ENCODE measurements around the gene ZCWPW1.
"Not testable (repeated sequence)": the region's sequence is repeated elsewhere in the genome, so short reads cannot be mapped to it uniquely, and the experiment has no call there.

The ZCWPW1 gene

DNA sequence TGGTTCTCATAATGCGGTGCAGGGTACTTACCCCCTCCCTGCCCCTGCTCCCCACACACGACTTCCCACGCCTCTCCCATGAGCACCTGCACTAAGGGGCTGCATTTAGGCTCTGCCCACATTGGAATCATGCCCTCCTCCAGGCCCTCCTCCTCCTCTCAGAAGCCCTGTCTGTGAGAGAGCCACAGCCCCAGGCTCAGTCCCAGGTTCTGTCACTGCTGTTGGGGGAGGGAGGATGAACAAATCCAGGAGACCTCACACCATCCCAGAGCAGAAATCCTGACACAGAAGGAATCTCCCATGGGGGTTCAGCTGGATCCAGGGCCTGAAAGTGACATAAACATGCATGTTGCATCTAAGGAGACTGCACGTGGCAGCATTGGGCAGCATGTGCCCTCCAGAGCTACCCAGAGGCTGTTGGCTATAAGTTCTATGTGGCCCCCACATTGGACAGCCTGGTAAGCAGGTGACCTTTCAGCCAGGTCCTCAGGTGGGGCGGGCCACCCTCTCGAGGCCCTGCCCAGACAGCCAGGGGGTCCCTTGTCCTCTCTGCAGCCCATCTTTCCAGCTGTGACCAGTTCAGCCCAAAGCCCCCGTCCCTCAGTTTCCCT, 56.8 kb downstream of the ZCWPW1 start:
- DNase-seq = no peak

DNA sequence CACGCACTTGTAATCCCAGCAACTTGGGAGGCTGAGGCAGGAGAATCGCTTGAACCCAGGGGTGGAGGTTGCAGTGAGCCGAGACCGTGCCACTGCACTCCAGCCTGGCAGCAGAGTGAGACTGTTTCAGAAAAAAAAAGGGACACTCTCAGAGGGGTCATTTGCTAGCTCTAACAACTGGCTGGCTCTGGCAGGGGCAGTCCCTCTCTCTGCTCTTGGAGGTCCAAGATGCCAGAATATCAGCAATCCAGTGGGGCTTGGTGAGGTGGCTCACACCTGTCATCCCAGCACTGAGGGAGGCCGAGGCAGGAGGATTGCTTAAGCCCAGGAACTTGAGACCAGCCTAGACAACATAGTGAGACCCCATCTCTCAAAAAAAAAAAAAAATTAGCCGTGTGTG, 57.8 kb downstream of the ZCWPW1 start:
- DNase-seq = no peak

DNA sequence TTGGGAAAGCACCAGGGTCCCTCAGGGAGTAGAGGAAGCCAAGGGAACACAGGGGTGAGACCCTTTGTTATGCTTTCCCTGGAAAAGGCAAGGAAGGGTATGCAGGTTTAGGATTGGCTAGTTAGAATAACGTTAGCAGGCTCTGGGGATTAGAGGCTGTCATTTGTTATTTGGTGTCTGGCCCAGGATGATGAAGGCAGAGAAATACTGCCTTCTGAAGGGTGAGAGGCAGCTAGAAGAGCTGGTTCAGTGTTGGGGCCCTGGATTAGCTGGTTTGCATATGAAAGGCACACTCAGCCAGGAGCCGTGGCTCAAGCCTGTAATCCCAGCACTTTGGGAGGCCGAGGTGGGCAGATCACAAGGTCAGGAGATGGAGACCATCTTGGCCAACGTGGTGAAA, 58.2 kb downstream of the ZCWPW1 start:
- no peak for DNase-seq

DNA sequence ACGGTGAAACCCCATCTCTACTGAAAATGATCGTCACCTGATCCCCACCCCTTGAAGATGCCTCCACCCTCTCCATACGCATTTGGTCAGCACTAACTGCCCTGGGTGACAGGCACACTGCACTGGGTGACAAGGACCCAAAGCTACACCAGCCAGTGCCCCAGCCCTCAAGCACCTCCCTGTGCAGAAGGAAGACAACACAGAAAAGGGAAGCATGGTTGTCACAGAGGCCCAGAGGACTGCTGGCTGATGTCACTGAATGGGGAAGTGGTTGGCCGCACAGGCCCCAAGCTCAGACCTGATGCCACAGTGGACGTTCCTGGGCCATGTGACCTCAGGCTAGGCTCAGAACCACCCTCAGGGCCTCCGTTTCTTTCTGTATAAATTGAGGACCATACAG, 59.4 kb downstream of the ZCWPW1 start:
- DNase-seq = peak; percentile 10

DNA sequence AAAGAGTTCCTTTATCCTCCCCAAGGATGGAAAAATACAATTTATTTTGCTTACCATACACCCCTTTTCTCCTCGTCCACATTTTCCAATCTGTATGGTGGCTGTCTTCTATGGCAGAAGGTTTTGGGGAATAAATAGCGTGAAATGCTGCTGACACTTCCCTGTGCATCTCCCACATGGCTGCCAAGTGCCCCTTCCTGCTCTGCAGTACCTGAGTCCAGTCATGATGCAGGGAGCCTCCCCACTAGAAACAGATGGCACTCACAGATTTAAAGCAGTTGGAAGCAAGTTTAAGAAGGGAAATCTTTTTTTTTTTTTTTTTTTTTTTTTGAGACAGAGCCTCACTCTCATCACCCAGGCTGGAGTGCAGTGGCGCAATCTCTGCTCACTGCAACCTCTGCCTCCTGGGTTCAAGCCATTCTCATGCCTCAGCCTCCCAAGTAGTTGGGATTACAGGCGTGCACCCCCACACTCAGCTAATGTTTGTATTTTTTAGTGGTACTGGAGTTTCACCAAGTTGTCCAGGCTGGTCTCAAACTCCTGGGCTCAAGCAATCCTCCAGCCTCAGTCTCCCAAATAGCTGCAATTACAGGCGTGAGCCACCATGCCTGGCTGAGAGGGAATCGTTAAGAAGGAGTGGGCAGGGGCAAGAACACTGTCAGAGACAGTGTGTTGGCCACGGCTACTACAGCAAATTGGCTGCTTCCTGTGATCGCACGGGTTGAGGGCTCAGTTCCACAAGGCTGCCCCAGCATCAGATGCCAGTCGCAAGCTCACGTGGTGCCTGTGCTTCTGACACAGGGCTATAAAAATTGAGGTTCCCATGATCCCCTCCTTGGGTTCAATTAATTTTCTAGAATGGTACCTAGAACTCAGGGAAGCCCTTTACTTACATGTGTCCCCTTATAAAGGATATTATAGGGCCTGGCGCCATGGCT, 60.6 kb downstream of the ZCWPW1 start:
- no peak for DNase-seq

DNA sequence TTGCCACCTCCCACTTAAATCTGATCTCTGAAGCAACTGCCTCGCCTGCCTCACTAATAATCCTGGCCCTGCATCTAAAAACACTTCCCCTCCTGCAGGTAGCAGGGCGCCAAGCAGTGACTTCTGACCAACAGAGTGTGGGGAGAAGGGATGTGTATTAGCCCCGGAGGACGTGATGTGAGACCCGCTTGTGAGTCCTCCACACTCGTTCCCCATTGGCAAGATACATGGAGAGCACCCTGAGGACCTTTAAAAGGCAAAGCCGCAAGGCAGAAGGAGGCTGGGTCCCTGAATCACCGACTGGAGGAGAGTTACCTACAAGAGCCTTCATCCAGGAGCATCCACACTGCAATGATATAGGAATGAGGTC, 61.3 kb downstream of the ZCWPW1 start:
- DNase-seq = no peak

DNA sequence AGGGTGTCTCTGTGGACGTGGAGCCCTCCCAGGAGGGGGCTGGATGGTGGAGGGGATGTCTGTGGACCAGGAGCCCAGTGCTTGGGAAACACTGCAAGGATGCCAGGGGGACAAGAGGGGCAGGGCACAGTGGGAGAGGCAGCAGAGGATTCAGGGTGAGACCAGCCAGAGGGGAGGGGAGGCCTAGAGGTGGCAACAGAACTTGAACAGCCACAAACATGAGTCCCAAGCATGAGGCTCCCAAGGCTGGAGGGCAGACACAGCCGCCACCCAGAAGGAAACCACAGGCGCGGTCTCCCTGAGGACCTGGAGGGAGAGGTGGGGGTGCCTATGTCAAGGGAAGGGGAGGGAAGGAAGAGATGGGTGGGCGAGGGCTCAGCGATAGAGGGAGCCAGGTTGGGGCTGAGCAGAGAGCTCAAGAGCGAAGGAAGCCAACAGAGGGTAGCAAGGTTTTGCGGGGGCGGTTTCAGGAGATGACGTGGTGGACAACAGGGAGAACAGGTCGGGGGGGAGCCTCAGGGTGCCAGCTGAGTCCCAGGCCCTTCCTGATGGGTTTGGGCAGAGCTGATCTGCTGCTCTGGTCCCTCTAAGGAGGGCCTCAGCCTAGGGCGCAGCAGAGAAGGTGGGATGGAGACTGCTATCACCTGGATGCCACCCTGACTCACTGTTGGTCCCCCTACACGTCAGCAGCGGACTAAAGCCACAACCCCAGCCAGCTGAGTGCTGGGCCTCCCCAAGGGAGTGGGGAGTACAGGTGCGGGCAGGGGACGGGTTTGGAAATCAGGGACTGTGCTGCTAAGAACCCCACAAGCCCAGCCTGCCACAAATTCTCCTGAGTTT, 61.9 kb downstream of the ZCWPW1 start:
- DNase-seq = no peak

DNA sequence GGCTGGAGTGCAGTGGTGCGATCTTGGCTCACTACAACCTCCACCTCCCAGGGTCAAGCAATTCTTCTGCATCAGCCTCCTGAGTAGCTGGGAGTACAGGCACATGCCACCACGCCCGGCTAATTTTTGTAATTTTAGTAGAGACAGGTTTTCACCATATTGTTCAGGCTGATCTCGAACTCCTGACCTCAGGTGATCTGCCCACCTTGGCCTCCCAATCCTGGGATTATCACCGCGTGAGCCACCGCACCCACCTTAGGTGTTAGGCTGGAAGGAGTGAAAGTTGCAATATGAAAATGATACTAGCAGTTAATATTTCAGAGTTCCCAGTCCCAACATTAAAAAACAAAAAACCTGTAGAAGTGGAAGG, 62.5 kb downstream of the ZCWPW1 start:
- DNase-seq = not testable (repeated sequence)

DNA sequence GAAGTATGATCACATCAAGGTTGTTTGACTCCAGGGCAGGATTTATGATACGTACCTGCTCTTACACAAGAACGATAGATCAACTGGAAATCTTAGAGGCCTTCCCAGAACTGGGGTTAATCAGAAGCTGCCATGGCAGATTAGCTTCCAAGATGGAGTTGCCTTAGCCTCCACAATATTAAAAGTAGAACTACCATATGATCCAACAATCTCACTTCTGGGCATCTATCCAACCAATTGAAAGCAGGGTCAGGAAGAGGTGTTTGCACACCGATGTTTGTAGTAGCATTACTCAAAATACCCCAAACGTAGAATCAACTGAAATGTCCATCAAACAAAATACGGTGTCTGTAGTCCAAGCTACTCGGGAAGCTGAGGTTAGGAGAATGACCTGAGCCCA, 64.0 kb downstream of the ZCWPW1 start:
- no peak for DNase-seq

DNA sequence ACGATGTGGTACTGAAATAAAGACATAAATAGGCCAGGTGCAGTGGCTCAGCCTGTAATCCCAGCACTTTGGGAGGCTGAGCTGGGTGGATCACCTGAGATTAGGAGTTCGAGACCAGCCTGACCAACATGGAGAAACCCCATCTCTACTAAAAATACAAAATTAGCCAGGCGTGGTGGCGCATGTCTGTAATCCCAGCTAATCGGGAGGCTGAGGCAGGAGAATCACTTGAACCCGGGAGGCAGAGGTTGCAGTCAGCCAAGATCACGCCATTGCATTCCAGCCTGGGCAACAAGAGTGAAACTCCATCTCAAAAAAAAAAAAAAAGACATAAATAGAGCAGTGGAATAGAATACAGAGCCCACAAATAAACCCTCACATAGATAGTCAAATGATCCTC, 64.7 kb downstream of the ZCWPW1 start:
- DNase-seq = not testable (repeated sequence)

DNA sequence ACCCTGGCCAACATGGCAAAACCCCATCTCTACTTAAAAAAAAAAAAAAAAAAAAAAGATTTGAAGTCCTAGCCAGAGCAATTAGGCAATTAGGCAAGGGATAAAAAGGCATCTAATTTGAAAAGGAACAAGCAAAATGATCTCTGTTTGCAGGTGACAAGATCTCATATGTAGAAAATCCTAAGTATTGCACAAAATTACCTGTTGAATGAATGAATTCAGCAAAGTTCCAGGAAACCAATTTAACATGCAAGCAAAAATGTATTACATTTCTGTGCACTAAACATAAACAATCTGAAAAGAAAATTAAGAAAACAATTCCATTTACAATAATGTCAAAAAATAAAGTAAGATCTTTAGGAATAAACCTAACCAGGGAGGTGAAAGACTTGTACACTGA, 65.4 kb downstream of the ZCWPW1 start:
- no peak for DNase-seq

DNA sequence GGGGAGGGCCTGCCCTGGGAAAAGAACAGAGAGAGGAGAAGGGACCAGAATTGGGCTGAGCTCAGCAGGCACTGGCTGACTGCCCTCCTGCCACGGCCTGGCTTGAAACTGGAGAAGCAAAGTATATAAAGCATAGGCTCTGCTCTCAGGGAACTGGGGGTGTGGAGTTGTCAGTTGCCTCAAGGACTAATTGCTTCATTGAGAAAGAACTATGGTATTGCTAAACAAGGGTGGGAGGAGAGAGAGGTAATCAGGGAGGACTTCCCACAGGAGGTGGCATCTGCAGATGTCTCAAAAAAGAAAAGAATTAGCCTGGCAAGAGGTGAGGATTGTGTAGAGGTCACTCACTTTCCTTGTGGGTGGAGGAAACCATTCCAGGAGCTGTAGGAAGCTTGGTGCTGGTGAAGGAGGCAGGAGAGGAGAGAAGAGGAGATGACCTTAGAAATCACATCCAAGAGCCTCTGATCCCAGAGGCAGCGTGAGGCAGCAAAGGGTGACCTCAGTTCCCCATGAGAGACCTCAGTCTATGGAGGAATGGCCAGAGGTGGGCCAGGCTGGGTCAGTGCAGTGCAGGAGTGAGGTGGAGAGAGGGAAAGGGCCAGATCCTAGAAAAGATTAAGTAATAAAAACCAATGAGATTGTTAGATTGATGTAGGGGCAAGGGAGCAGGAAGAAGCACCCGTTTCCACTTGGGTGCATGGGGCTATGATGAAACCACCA, 68.2 kb downstream of the ZCWPW1 start:
- no peak for DNase-seq

DNA sequence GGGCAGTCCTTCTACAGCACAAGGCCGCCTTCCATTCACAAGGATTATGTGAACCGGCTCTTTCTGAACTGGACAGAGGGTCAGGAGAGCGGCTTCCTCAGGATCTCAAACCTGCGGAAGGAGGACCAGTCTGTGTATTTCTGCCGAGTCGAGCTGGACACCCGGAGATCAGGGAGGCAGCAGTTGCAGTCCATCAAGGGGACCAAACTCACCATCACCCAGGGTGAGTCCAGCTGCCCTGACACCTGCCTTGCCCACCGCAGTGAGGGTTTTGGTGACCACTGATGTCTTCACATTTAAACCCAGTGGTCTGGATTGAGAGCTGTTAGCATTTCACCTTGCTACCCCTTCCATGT, 69.7 kb downstream of the ZCWPW1 start:
- DNase-seq = no peak

DNA sequence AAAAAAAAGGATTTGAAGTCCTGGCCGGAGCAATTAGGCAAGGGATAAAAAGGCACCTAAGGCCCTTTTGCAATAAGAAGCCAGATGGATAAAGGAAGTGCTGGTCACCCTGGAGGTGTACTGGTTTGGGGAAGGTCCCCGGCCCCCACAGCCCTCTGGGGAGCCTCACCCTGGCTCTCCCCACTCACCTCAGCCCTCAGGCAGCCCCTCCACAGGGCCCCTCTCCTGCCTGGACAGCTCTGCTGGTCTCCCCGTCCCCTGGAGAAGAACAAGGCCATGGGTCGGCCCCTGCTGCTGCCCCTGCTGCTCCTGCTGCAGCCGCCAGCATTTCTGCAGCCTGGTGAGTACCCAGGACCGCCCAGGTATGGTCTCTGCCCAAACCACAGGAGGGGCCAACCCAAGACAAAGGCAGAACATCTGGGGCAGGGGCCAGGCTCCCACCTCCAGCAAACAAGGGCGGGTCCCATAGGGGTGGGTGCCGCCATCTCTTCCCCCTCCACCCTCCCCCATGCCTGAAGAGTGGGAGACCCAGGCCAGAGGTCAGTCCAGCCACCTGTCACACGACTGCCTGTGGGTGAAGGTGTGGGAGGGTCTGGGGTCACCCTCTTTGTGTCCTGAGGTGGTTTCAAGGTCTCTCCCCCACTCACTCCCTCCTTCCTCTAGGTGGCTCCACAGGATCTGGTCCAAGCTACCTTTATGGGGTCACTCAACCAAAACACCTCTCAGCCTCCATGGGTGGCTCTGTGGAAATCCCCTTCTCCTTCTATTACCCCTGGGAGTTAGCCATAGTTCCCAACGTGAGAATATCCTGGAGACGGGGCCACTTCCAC, 70.3 kb downstream of the ZCWPW1 start, which contains the start of gene PILRB:
TSS of gene PILRB (plus strand) at position 91 of the 830 bp plus-strand sequence. CDS start at position 277, 186 bp downstream.
- DNase-seq = no peak

DNA sequence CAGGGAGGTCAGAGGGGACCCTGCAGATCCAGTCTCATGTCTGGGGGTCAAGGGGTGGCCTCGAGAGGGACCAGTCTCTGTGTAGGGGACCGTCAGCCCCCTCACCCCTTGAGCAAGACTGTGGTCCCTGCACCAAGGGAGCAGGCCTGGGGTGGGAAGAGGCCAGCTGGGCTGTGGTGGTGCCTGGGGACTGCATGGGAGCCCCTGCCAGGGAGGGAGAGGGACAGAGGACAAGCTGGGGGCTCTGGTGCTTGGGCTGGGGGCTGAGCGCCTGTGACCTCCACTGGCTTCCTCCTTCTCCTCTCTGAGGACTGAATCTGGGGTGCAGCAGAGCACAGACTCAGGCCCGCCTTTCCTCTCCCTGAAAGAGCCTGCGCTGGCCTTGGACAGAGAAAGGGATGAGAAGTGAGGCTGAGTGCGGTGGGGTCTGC, 71.4 kb downstream of the ZCWPW1 start:
- no peak for DNase-seq

DNA sequence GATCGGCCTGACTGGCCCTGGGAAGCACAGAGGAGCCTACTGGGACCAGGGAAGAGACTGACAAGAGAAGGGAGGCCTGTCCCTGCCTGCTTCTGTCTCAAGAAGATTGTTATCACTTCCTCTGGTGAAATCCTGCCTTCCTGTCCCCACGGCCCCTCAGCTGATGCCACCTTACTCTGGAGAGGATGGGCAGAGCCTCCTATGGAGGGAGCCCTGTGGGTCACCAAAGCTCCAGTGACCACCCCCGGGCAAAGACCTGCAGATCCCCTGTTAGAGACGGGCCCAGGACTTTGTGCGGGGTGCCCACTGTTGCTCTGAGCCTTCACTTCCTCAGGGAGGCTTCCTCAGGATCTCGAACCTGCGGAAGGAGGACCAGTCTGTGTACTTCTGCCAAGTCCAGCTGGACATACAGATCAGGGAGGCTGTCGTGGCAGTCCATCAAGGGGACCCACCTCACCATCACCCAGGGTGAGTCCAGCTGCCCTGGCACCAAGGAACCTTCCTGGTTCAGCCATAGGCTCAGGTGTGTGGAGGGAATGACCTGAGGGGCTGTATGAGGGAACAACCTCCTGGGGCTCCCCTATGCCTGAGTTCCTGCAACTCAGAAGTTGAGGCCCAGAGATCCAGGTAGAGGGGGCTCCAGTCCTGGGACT, 72.0 kb downstream of the ZCWPW1 start:
- no peak for DNase-seq

DNA sequence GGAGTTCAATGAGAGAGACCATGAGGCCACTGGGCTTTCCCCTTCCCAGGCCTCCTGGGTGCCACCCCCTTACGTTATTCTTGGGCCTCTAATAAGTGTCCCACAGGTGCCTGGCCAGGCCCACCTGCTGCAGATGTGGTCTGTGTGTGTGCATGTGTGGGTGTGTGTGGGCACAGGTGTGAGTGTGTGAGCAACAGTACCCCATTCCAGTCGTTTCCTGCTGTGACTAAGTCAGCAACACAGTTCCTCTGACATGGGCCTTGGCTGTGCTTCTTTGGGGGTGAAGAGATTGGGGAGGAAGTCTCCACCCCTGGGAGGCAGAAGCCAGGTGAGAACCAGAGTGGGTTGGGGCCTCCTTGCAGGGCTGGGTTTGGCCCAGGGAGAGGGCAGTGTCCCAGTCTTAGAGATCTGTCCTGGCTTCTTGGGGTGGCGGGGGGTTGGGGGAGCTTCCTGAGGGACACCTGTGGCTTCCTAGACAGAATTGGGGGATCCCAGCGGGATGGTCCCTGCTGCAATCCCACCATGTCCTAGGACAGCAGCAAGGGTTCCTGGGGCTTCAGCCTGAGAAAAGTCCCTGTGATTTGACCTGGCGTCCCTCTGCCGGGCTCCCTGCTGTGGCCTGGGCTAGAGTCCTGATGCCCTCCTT, 74.7 kb downstream of the ZCWPW1 start:
- DNase-seq = no peak

DNA sequence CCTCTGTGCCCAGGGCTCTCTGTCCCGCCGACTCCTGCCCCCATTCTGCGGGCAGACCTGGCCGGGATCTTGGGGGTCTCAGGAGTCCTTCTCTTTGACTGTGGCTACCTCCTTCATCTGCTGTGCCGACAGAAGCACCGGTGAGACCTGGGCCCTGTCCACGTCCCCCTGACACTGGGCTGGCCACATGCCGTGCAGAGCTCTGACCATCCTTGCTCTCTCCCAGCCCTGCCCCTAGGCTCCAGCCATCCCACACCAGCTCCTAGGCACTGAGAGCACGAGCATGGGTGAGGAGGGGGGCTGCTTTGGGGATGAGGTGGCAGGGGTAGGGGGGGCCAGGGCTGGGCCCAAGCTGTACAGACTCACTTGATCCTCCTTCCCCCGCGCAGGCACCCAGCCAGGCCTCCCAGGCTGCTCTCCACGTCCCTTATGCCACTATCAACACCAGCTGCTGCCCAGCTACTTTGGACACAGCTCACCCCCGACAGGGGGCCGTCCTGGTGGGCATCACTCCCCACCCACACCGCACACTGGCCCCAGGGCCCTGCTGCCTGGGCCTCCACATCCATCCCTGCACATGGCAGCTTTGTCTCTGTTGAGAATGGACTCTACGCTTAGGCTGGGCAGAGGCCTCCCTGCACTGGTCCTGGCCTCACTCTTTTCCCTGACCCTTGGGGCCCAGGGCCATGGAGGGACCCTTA, 75.4 kb downstream of the ZCWPW1 start:
- DNase-seq = no peak

DNA sequence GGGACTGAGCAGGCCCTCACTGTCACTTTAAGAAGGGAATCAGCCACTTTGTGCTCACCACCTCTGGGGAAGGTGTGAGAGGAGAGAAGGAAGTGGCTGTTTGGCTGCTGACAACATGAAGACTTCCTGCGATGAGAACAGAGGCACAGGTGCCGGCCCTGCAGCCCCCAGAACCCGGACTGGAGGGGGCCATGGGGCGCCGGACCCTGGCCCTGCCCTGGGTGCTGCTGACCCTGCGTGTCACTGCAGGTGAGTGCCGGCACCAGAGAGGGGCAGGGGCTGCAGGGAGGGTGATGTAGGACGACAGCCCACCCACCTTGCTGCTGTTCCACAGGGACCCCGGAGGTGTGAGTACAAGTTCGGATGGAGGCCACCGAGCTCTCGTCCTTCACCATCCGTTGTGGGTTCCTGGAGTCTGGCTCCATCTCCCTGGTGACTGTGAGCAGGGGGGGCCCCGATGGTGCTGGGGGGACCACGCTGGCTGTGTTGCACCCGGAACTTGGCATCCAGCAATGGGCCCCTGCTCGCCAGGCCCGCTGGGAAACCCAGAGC, 76.2 kb downstream of the ZCWPW1 start:
- not testable (repeated sequence) for DNase-seq

DNA sequence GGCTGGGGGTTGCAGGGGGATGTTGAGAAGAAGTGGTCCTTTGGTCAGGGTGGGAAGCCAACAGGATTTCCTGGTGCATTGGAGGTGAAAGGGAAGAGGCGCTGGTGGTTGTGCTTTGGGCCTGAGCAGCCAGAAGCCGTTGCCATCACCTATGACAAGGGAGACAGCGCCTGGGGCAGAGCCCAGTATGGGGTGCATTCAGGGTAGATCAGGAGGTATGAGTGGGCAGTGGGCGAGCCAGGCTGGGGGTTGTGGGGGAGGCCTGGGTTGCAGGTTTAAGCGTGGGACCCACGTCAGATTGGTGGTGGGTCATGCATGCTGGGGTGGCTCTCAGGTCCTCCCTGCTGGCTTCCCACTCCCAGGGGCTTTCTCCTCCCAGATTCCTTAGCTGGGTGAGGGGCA, 76.8 kb downstream of the ZCWPW1 start:
- no peak for DNase-seq
